Measurements from ENCODE around the gene PPME1.

Gene PPME1

GRCh38 chr11:74225565-74225964 lies 54.5 kb downstream of the PPME1 start:
- Histone ChIP-seq H3K36me3 (ENCODE audit: insufficient read depth, low read length) (peaks cover 14% of the 10 kb centered on the region; the same call in 1 of the 2 replicates), H2AFZ (ENCODE audit: low read length) (no peak overlapping the region), H3K27me3 (ENCODE audit: insufficient read depth, low read length) (no peaks in the 10 kb centered on the region), H3K4me1 (ENCODE audit: insufficient read depth, low read length, severe bottlenecking) (no peaks in the 10 kb centered on the region), H3K79me2 (ENCODE audit: insufficient read depth, low read length) (no peaks in the 10 kb centered on the region), H3K9me3 (ENCODE audit: low read length) (no peaks in the 10 kb centered on the region), H4K20me1 (ENCODE audit: insufficient read depth, low read length) (no peaks in the 10 kb centered on the region), H3K4me3 (ENCODE audit: low read depth, low read length, poor library complexity, severe bottlenecking) (no peak overlapping the region), H3K27ac (ENCODE audit: low read depth, low read length, poor library complexity, severe bottlenecking) (no peak overlapping the region), H3K4me2 (ENCODE audit: low read length) (no peak overlapping the region), H3F3A (ENCODE audit: insufficient read depth, low read length) (no peaks in the 10 kb centered on the region), H3K9me2 (ENCODE audit: low read depth, low read length) (no peaks in the 10 kb centered on the region), H3K9ac (ENCODE audit: low read length) (no peak overlapping the region)
- no peak for TF ChIP-seq EZH2 (IDR thresholded peaks at IDR 0.05; ENCODE audit: borderline replicate concordance, low read length)
- no peak for TF ChIP-seq CTCF (IDR thresholded peaks at IDR 0.05; ENCODE audit: low read length)

GRCh38 chr11:74226907-74227306 lies 55.8 kb downstream of the PPME1 start:
- H3K36me3 ChIP-seq (ENCODE audit: insufficient read depth, low read length), result peaks cover 26% of the 10 kb centered on the region; the same call in 1 of the 2 replicates
- no peaks in the 10 kb centered on the region for H3K9me3 ChIP-seq (ENCODE audit: low read length)
- H3K27ac ChIP-seq (ENCODE audit: low read depth, low read length, poor library complexity, severe bottlenecking), result no peak overlapping the region
- H3K4me3 ChIP-seq (ENCODE audit: low read depth, low read length, poor library complexity, severe bottlenecking), result no peak overlapping the region
- no peak overlapping the region for H3K4me2 ChIP-seq (ENCODE audit: low read length)
- H3K9ac ChIP-seq (ENCODE audit: low read length), result no peak overlapping the region
- H2AFZ ChIP-seq (ENCODE audit: low read length), result no peak overlapping the region
- no peaks in the 10 kb centered on the region for H3K9me2 ChIP-seq (ENCODE audit: low read depth, low read length)
- no peaks in the 10 kb centered on the region for H3K27me3 ChIP-seq (ENCODE audit: insufficient read depth, low read length)
- H3F3A ChIP-seq (ENCODE audit: insufficient read depth, low read length), result no peaks in the 10 kb centered on the region
- TF ChIP-seq EZH2 (IDR thresholded peaks at IDR 0.05; ENCODE audit: borderline replicate concordance, low read length), result no peak
- no peak for TF ChIP-seq CTCF (IDR thresholded peaks at IDR 0.05; ENCODE audit: low read length)
- H3K79me2 ChIP-seq (ENCODE audit: insufficient read depth, low read length), result no peaks in the 10 kb centered on the region
- no peaks in the 10 kb centered on the region for H3K4me1 ChIP-seq (ENCODE audit: insufficient read depth, low read length, severe bottlenecking)
- no peaks in the 10 kb centered on the region for H4K20me1 ChIP-seq (ENCODE audit: insufficient read depth, low read length)

DNA sequence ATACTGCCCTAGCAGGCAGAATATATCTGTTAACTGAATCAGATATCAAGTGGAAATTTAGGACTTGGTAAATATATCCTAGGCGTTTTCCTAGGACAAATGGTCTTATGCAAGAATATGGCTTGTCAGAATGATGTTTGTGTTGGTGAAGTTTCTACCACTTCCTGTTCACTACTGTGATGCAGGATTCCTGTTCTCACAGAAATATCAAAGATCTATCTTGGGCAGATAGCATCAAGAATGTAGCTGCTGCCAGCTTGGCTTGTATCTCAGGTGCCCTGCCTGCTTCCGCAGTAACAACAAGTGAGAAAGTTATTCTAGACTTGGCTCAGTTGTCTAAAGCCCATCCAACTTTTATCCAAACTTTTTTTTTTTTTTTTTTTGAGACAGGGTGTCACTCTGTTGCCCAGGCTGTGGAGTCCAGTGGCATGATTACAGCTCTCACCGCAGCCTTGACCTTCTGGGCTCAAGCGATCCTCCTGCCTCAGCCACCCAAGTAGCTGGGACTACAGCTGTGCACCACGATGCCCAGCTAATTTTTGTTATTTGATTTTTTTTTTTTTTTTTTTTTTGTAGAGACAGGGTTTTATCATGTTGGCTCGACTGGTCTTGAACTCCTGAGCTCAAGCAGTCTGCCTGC lies 61.3 kb downstream of the PPME1 start:
- Histone ChIP-seq H3K36me3 (ENCODE audit: insufficient read depth, low read length) (peaks cover 37% of the 10 kb centered on the region; the same call in 1 of the 2 replicates), H3K27ac (ENCODE audit: low read depth, low read length, poor library complexity, severe bottlenecking) (no peak overlapping the region), H3K27me3 (ENCODE audit: insufficient read depth, low read length) (no peaks in the 10 kb centered on the region), H3K9ac (ENCODE audit: low read length) (no peak overlapping the region), H3K4me1 (ENCODE audit: insufficient read depth, low read length, severe bottlenecking) (no peaks in the 10 kb centered on the region), H3K4me2 (ENCODE audit: low read length) (no peak overlapping the region), H2AFZ (ENCODE audit: low read length) (no peak overlapping the region), H3F3A (ENCODE audit: insufficient read depth, low read length) (no peaks in the 10 kb centered on the region), H4K20me1 (ENCODE audit: insufficient read depth, low read length) (no peaks in the 10 kb centered on the region), H3K4me3 (ENCODE audit: low read depth, low read length, poor library complexity, severe bottlenecking) (no peak overlapping the region), H3K79me2 (ENCODE audit: insufficient read depth, low read length) (no peaks in the 10 kb centered on the region), H3K9me2 (ENCODE audit: low read depth, low read length) (no peaks in the 10 kb centered on the region), H3K9me3 (ENCODE audit: low read length) (no peaks in the 10 kb centered on the region)
- TF ChIP-seq CTCF (IDR thresholded peaks at IDR 0.05; ENCODE audit: low read length) (no peak), EZH2 (IDR thresholded peaks at IDR 0.05; ENCODE audit: borderline replicate concordance, low read length) (no peak)
